Epithelial cell of esophagus (primary cell): ENCODE data around the gene GRAP.

Source experiments
- DNase-seq: peaks from one replicate; pipeline ENCODE4 v3.0.0; 2010; ENCODE audit warnings: low read depth
- H3K4me3 ChIP-seq: 2 replicates; pipeline ENCODE4 v1.5.1; 2011; ENCODE audit warnings: mild to moderate bottlenecking, low read length, control low read depth
- TF ChIP-seq, protein P1 (sequence below): IDR thresholded peaks from 2 replicates; pipeline ENCODE4 v1.5.1; 2011; ENCODE audit warnings: low read depth, mild to moderate bottlenecking, low read length, control low read depth, inconsistent platforms; ENCODE audit not compliant: insufficient read depth; ENCODE audit errors: missing control alignments

Gene GRAP

DNA sequence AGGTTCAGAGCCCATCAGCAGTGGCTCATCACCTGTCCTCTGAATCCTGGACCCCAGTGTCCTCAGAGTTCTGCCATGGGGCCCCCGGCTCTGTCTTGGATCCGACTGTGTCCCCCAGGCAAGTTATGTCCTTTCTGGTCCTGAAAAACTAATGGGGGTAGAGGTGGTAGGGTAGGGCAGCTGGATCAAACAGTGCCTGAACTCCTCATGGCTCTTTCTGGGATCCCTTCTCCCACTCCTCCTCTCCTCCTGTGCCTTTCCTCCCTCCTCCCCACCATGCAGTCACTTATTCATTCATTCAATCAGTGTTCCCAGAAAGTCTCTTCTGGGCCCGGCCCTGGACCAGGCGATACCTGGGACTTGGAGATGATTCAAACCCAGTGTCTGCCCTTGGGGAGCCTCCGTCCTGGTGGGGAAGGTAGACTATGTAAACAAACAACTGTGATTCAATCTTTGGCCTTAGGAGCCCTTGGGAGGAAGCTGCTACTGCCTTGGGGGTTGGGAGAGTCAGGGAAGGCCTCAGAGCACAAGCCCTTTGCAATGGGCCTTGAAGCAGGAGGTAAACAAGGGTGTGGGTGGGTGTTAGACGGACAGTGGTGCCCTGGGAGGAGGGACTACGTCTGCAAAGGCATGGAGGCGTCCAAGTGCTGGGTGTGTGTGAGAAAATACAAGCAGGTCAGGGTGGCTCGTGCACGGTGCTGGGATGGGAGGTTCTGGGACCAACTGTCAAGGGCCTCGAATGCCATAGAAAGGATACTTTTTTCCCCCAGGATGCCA, 35.8 kb downstream of the GRAP start:
- TF ChIP-seq, protein P1, sequence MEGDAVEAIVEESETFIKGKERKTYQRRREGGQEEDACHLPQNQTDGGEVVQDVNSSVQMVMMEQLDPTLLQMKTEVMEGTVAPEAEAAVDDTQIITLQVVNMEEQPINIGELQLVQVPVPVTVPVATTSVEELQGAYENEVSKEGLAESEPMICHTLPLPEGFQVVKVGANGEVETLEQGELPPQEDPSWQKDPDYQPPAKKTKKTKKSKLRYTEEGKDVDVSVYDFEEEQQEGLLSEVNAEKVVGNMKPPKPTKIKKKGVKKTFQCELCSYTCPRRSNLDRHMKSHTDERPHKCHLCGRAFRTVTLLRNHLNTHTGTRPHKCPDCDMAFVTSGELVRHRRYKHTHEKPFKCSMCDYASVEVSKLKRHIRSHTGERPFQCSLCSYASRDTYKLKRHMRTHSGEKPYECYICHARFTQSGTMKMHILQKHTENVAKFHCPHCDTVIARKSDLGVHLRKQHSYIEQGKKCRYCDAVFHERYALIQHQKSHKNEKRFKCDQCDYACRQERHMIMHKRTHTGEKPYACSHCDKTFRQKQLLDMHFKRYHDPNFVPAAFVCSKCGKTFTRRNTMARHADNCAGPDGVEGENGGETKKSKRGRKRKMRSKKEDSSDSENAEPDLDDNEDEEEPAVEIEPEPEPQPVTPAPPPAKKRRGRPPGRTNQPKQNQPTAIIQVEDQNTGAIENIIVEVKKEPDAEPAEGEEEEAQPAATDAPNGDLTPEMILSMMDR = no peak
- H3K4me3 ChIP-seq = no peak overlapping the region
- DNase-seq = peak; percentile 91

DNA sequence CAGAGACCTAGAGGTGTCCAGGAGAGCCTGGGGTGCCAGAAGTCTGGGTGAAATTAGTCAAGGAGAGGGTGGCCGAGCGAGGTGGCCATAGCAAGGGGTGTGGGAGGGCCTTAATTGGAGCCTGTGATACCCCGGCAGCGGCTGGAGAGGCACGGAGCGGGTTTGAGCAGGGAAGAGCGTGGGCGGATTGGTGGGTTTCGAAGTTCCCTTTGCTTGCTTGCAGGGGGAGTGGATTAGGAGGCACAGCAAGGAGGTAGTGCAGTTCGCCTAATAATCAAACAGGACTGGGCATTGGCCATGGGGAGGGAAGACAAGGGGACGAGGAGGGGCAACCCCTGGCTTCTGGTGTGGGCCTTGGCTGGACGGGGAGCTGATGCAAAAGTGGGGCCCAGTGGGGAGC, 36.8 kb downstream of the GRAP start:
- TF ChIP-seq, protein P1 = no peak
- no peak overlapping the region for H3K4me3 ChIP-seq
- no peak for DNase-seq

DNA sequence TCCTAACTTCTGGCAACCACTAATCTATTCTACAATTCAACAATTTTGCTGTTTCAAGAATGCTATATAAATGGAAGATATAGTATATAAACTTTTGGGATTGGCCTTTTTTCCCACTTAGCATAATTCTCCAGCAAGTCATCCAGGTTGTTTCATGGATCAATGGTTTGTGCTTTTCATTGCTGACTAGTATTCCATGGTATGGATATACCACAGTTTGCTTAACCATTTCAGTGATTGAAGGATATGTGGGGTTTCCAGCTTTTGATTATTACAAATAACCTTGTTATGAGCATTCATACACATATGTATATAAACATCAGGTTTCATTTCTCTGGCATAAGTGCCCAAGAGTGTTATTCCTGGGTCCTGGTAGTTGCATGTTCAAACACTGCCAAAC, 40.1 kb downstream of the GRAP start:
- DNase-seq = no peak
- TF ChIP-seq, protein P1 = no peak
- H3K4me3 ChIP-seq = no peak overlapping the region

DNA sequence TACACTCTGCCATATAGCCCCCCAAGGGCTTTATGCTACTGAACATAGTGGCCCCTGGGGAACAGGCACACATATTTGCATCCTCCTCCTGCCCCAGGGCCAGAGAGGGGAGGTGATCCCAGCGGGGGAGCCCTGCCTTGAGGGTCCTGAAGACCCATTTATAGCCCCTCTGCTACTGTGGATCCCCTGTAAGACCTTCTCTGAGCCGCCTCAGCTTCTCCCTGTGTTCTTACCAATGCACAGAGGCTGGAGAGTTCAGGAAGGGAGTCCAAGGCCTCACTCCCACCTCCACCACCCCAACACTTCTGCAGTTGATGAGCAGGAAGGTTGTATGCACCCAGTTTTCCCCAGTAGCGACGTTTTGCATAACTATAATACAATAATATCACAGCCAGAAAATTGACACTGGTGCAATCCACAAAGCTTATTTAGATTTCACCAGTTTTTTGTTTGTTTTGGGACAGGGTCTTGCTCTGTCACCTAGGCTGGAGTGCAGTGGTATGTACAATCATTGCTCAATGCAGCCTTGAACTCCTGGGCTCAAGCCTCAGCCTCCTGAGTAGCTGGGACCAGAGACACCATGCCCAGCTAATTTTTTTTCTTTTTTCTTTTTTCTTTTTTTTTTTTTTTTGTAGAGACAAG, 40.8 kb downstream of the GRAP start:
- TF ChIP-seq, protein P1 = no peak
- DNase-seq = no peak
- H3K4me3 ChIP-seq = no peak overlapping the region

DNA sequence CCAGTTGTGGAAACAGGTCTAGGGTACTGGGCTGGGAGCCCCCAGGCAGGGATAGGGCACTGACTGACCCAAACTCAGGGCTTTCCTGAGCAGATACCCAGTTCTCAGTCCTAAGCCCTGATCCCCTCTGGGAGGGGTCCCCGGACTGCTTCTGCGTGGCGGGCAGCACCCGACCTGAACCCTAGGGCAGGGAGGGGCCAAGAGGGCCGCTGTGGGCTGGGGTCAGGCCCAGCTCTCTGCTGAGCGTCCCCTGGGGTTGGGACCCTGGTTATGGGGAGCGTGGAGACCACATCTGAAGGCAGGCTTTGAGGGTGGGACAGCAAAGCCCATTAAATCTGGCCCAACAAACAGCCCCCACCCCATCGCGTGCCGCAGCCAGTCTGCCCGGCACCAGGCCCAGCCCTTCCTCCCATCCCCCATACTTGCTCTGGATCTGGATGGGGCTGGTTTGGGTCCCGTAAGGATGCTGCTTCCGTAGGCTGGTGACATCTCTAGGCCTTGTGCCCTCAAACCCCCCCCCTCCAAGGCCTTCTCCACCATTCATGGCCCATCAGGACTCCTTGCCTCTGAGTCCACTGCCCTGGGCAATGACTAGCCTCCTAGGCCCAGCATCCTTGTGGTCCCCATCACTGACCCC, 41.5 kb downstream of the GRAP start:
- no peak for DNase-seq
- TF ChIP-seq, protein P1 = no peak
- H3K4me3 ChIP-seq = peak overlapping the region; percentile 37

DNA sequence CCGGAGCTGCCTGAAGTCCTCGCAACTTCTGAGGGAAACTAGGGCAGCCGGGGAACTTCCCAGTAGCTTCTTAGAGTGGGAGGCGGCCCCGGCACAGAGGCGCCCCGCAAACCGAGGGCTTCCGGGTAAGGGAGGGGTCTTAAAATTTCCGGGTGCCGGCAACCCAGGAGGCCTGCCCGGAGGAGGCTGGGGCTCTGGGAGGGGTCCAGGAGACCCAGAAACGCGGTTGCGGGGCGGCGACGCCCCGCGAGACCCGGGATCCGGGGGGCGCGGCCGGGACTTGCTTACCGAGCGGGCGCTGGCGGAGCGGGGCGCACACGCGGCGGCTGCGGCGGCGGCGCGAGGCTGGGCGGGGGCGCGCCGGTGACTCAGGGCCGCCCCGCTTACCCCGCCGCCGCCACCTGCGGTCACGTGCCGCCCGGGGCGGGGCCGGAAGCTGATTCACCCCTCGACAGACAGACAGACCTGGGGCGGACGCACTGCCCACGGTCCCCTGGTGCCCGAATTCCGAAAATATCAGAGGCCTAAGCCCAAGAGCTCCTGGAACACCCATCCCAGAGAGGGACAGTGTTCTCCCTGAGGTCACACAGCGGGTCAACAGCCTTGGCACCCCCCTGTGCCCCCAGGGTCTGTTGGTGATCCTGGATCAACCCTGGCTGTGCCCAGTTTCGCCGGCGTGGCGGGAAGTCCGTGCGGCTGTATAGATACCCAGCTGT, 42.2 kb downstream of the GRAP start, which contains the start of gene FAM83G:
TSS of gene FAM83G (minus strand) at position 344 of the 716 bp plus-strand sequence. CDS start 723 bp downstream, outside the sequence.
- peak; percentile 92 for DNase-seq
- peak within 1 kb of the TSS; percentile 65 for H3K4me3 ChIP-seq
- TF ChIP-seq, protein P1 = no peak
